Measurements from ENCODE around the gene MED14.

GRCh38 chrX:40736170-40736505 lies 796 bp upstream of the MED14 start:
- TF ChIP-seq EZH2 (IDR thresholded peaks at IDR 0.05; ENCODE audit: insufficient read depth, poor library complexity, severe bottlenecking), result no peak
- TF ChIP-seq EZH2phosphoT487 (IDR thresholded peaks at IDR 0.05; ENCODE audit: insufficient read depth, low read depth), result no peak
